H1 (cell line): ENCODE measurements around the gene OPN5. TPM values are rescaled to one million over a fixed set of nuclear protein-coding genes. Genes with fewer than 3 reads are reported as not detected.

Experiments
- POU5F1 ChIP-seq: IDR thresholded peaks from 2 replicates; pipeline ENCODE4 v1.6.1; 2011; ENCODE audit warnings: low read depth, mild to moderate bottlenecking, low read length, moderate library complexity
- SP2 ChIP-seq: IDR thresholded peaks from 2 replicates; pipeline ENCODE4 v1.6.1; 2012; ENCODE audit warnings: mild to moderate bottlenecking, low read length, inconsistent platforms
- TAF7 ChIP-seq: optimal IDR thresholded peaks from 2 replicates; pipeline ENCODE3; 2011; ENCODE audit warnings: low read depth, mild to moderate bottlenecking, inconsistent platforms, low read length, moderate library complexity, borderline replicate concordance
- polyA plus RNA-seq, 7 experiments: library from polyadenylated mRNA; depleted of rRNA in 3 of 7; stranded (reverse) in 5 of 7; unstranded in 2 of 7; fragments of >200 nt in 5 of 7; fragments of 200-250 nt in 2 of 7; gene quantifications; 1 replicate in 5 of 7; 2 replicates in 1 of 7; 4 replicates in 1 of 7; pipeline versions ENCODE4 v1.2.1 to v1.2.3, GENCODE V29; 2011 to 2013; ENCODE audit warnings: missing spikeins in 2 of 7, mixed read lengths in 2 of 7
- total RNA-seq: library from RNA; stranded (reverse); fragmentation: NEBNext Ultra II Directional; extraction: Animal tissue kit (Norgen Biotek cat#: 25700); gene quantifications from 2 replicates; pipeline ENCODE4 v1.2.1, GENCODE V29; 2021
- TF ChIP-seq, protein P1 (sequence below): IDR thresholded peaks from 2 replicates; pipeline ENCODE4 v1.6.1; 2011; ENCODE audit warnings: low read length, improper control_type of control experiment
- TF ChIP-seq, protein P2 (sequence below): IDR thresholded peaks from 2 replicates; pipeline ENCODE4 v1.6.1; 2012; ENCODE audit warnings: inconsistent platforms
- TF ChIP-seq, protein P3 (sequence below): fragments of 300-600 bp; sonication (generic); IDR thresholded peaks from 2 replicates; pipeline ENCODE4 v1.7.1; 2012; ENCODE audit warnings: low read length, moderate library complexity, mild to moderate bottlenecking, inconsistent platforms; ENCODE audit not compliant: insufficient replicate concordance

Gene OPN5
- total and polyA plus RNA-seq, 2 of the 8 experiments (the other 6 are each of a cell fraction or from before 2014, with no cell fraction given) = not detected

DNA sequence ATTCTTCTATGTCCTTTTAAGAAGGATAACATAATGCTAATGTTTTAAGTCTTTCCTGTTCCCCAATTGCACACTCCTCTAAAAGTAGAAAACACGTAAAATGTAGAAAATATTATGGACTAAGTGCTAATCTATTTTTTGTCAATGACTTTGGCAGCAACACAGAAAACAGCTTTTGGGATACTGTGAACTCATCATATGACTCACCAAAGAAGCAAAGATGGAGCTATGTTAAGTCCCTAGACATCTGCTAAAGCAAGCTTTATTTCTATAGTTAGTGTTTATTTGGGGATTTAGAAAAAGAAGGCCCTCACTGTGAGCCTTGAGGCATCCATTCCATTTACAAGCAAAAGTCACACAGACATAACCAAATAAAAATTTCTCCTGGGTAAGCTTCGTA lies 23.0 kb downstream of the OPN5 start (continued):
- TF ChIP-seq, protein P1, sequence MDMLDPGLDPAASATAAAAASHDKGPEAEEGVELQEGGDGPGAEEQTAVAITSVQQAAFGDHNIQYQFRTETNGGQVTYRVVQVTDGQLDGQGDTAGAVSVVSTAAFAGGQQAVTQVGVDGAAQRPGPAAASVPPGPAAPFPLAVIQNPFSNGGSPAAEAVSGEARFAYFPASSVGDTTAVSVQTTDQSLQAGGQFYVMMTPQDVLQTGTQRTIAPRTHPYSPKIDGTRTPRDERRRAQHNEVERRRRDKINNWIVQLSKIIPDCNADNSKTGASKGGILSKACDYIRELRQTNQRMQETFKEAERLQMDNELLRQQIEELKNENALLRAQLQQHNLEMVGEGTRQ = no peak
- no peak for TF ChIP-seq POU5F1
- TF ChIP-seq TAF7 = no peak
- no peak for TF ChIP-seq SP2
- TF ChIP-seq, protein P2, sequence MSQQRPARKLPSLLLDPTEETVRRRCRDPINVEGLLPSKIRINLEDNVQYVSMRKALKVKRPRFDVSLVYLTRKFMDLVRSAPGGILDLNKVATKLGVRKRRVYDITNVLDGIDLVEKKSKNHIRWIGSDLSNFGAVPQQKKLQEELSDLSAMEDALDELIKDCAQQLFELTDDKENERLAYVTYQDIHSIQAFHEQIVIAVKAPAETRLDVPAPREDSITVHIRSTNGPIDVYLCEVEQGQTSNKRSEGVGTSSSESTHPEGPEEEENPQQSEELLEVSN = no peak
- TF ChIP-seq, protein P3, sequence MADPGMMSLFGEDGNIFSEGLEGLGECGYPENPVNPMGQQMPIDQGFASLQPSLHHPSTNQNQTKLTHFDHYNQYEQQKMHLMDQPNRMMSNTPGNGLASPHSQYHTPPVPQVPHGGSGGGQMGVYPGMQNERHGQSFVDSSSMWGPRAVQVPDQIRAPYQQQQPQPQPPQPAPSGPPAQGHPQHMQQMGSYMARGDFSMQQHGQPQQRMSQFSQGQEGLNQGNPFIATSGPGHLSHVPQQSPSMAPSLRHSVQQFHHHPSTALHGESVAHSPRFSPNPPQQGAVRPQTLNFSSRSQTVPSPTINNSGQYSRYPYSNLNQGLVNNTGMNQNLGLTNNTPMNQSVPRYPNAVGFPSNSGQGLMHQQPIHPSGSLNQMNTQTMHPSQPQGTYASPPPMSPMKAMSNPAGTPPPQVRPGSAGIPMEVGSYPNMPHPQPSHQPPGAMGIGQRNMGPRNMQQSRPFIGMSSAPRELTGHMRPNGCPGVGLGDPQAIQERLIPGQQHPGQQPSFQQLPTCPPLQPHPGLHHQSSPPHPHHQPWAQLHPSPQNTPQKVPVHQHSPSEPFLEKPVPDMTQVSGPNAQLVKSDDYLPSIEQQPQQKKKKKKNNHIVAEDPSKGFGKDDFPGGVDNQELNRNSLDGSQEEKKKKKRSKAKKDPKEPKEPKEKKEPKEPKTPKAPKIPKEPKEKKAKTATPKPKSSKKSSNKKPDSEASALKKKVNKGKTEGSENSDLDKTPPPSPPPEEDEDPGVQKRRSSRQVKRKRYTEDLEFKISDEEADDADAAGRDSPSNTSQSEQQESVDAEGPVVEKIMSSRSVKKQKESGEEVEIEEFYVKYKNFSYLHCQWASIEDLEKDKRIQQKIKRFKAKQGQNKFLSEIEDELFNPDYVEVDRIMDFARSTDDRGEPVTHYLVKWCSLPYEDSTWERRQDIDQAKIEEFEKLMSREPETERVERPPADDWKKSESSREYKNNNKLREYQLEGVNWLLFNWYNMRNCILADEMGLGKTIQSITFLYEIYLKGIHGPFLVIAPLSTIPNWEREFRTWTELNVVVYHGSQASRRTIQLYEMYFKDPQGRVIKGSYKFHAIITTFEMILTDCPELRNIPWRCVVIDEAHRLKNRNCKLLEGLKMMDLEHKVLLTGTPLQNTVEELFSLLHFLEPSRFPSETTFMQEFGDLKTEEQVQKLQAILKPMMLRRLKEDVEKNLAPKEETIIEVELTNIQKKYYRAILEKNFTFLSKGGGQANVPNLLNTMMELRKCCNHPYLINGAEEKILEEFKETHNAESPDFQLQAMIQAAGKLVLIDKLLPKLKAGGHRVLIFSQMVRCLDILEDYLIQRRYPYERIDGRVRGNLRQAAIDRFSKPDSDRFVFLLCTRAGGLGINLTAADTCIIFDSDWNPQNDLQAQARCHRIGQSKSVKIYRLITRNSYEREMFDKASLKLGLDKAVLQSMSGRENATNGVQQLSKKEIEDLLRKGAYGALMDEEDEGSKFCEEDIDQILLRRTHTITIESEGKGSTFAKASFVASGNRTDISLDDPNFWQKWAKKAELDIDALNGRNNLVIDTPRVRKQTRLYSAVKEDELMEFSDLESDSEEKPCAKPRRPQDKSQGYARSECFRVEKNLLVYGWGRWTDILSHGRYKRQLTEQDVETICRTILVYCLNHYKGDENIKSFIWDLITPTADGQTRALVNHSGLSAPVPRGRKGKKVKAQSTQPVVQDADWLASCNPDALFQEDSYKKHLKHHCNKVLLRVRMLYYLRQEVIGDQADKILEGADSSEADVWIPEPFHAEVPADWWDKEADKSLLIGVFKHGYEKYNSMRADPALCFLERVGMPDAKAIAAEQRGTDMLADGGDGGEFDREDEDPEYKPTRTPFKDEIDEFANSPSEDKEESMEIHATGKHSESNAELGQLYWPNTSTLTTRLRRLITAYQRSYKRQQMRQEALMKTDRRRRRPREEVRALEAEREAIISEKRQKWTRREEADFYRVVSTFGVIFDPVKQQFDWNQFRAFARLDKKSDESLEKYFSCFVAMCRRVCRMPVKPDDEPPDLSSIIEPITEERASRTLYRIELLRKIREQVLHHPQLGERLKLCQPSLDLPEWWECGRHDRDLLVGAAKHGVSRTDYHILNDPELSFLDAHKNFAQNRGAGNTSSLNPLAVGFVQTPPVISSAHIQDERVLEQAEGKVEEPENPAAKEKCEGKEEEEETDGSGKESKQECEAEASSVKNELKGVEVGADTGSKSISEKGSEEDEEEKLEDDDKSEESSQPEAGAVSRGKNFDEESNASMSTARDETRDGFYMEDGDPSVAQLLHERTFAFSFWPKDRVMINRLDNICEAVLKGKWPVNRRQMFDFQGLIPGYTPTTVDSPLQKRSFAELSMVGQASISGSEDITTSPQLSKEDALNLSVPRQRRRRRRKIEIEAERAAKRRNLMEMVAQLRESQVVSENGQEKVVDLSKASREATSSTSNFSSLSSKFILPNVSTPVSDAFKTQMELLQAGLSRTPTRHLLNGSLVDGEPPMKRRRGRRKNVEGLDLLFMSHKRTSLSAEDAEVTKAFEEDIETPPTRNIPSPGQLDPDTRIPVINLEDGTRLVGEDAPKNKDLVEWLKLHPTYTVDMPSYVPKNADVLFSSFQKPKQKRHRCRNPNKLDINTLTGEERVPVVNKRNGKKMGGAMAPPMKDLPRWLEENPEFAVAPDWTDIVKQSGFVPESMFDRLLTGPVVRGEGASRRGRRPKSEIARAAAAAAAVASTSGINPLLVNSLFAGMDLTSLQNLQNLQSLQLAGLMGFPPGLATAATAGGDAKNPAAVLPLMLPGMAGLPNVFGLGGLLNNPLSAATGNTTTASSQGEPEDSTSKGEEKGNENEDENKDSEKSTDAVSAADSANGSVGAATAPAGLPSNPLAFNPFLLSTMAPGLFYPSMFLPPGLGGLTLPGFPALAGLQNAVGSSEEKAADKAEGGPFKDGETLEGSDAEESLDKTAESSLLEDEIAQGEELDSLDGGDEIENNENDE = no peak
